Endodermal cell (in vitro differentiated cells): ENCODE data around the gene ELP4. TPM values are rescaled to one million over a fixed set of nuclear protein-coding genes. Genes with fewer than 3 reads are reported as not detected.

Experiments
- DNase-seq: peaks from one replicate; pipeline ENCODE4 v3.0.0-alpha.2; 2017
- H3K27ac ChIP-seq: 2 replicates; pipeline ENCODE4 v1.5.1; 2013; ENCODE audit warnings: mild to moderate bottlenecking, low read depth, low read length, moderate library complexity
- H3K27me3 ChIP-seq: 2 replicates; pipeline ENCODE4 v1.6.1; 2013; ENCODE audit warnings: mild to moderate bottlenecking, low read length, moderate library complexity; ENCODE audit not compliant: insufficient read depth, control insufficient read depth, poor library complexity, severe bottlenecking
- H3K36me3 ChIP-seq: 2 replicates; pipeline ENCODE4 v1.7.0; 2013; ENCODE audit warnings: mild to moderate bottlenecking, low read length, moderate library complexity; ENCODE audit not compliant: control insufficient read depth, insufficient read depth
- H3K4me1 ChIP-seq: one replicate; pipeline ENCODE4 v1.7.0; 2013; ENCODE audit warnings: low read length; ENCODE audit not compliant: control insufficient read depth, insufficient read depth
- H3K4me3 ChIP-seq: 2 replicates; pipeline ENCODE4 v1.5.1; 2013; ENCODE audit warnings: mild to moderate bottlenecking, low read length, moderate library complexity
- H3K9ac ChIP-seq: 2 replicates; pipeline ENCODE4 v1.6.1; 2013; ENCODE audit warnings: mild to moderate bottlenecking, low read length, moderate library complexity; ENCODE audit not compliant: poor library complexity, severe bottlenecking; ENCODE audit errors: extremely low read depth
- H3K9me3 ChIP-seq: 2 replicates; pipeline ENCODE4 v1.6.1; 2013; ENCODE audit warnings: mild to moderate bottlenecking, low read length, moderate library complexity; ENCODE audit not compliant: control insufficient read depth
- H3K27ac Mint-ChIP-seq: 2 replicates; pipeline ENCODE4 v1.8.0; 2020; ENCODE audit warnings: mixed read lengths
- H3K27me3 Mint-ChIP-seq: 2 replicates; pipeline ENCODE4 v1.8.0; 2021; ENCODE audit warnings: mild to moderate bottlenecking, mixed read lengths; ENCODE audit not compliant: insufficient read depth
- H3K36me3 Mint-ChIP-seq: 2 replicates; pipeline ENCODE4 v1.8.0; 2020; ENCODE audit warnings: low read depth, mixed read lengths
- H3K4me1 Mint-ChIP-seq: 2 replicates; pipeline ENCODE4 v1.8.0; 2020; ENCODE audit warnings: mixed read lengths
- H3K4me3 Mint-ChIP-seq: 2 replicates; pipeline ENCODE4 v1.8.0; 2020; ENCODE audit warnings: mild to moderate bottlenecking, moderate library complexity, mixed read lengths
- H3K9me3 Mint-ChIP-seq: 2 replicates; pipeline ENCODE4 v1.8.0; 2020; ENCODE audit warnings: mild to moderate bottlenecking, mixed read lengths
- CTCF ChIP-seq: fragments of 200-600 bp; sonication (generic); conservative IDR thresholded peaks from 2 replicates; pipeline ENCODE4 v1.5.0; 2021; ENCODE audit warnings: antibody characterized with exemption, mild to moderate bottlenecking
- WGBS, 2 experiments: methylation state at CpG; one replicate each; pipeline versions ENCODE4 v1.1.5 to v1.1.7; 2013; ENCODE audit warnings: missing lambda C conversion rate in 2 of 2, mixed read lengths in 1 of 2; ENCODE audit not compliant: insufficient coverage in 1 of 2, insufficient read length in 1 of 2; 5-methylcytosine and 5-hydroxymethylcytosine counted together
- total RNA-seq, 2 donors: library from RNA; stranded (reverse); fragmentation: NEBNext Ultra II Directional in 1 of 2; extraction: Animal tissue kit (Norgen Biotek cat#: 25700) in 1 of 2; gene quantifications; 2 replicates in 1 of 2; 3 replicates in 1 of 2; pipeline ENCODE4 v1.2.1, GENCODE V29; 2021

Gene ELP4
- total RNA-seq, 2 donors from 2014 or later = 19.1 to 25.2 TPM

- H3K27me3 Mint-ChIP-seq = no peaks in the 10 kb centered on the region
- WGBS, 2 experiments = 94% methylated on average over 2 of the region's 2 CpGs; no CpG with 5 or more reads in 1 of the 2 experiments
- H3K9me3 ChIP-seq = no peaks in the 10 kb centered on the region
- no peak overlapping the region for H3K9ac ChIP-seq
- no peaks in the 10 kb centered on the region for H3K9me3 Mint-ChIP-seq
- H3K27ac Mint-ChIP-seq = no peak overlapping the region
- no peak overlapping the region for H3K4me3 Mint-ChIP-seq
- no peaks in the 10 kb centered on the region for H3K4me1 ChIP-seq
- H3K36me3 Mint-ChIP-seq = no peaks in the 10 kb centered on the region
- peaks cover 20% of the 10 kb centered on the region for H3K36me3 ChIP-seq
- H3K4me1 Mint-ChIP-seq = peaks cover 14% of the 10 kb centered on the region
- no peak for DNase-seq
- no peaks in the 10 kb centered on the region for H3K27me3 ChIP-seq
- no peak for TF ChIP-seq CTCF
- H3K4me3 ChIP-seq = no peak overlapping the region
- H3K27ac ChIP-seq = no peak overlapping the region
Observed at GRCh38 chr11:31784611-31785010, 275.0 kb downstream of the ELP4 start.

GRCh38 chr11:31786996-31787685 lies 277.6 kb downstream of the ELP4 start:
- Histone ChIP-seq H3K27me3 (no peaks in the 10 kb centered on the region), H3K4me1 (no peaks in the 10 kb centered on the region), H3K9me3 (no peaks in the 10 kb centered on the region), H3K27ac (peak overlapping the region; percentile 81), H3K36me3 (peaks cover 42% of the 10 kb centered on the region), H3K9ac (no peak overlapping the region), H3K4me3 (no peak overlapping the region)
- peaks cover 6% of the 10 kb centered on the region for H3K4me1 Mint-ChIP-seq
- no peaks in the 10 kb centered on the region for H3K36me3 Mint-ChIP-seq
- 77 to 84% methylated on average over 9 to 15 of the region's 16 CpGs for WGBS, 2 experiments
- TF ChIP-seq CTCF = no peak
- peaks cover 18% of the 10 kb centered on the region for H3K27me3 Mint-ChIP-seq
- H3K27ac Mint-ChIP-seq = no peak overlapping the region
- no peaks in the 10 kb centered on the region for H3K9me3 Mint-ChIP-seq
- no peak overlapping the region for H3K4me3 Mint-ChIP-seq
- no peak for DNase-seq

- 97% methylated on average over 3 of the region's 3 CpGs; no CpG with 5 or more reads in 1 of the 2 experiments for WGBS, 2 experiments
- Histone ChIP-seq H3K4me3 (no peak overlapping the region), H3K27me3 (no peaks in the 10 kb centered on the region), H3K9me3 (no peaks in the 10 kb centered on the region), H3K4me1 (no peaks in the 10 kb centered on the region), H3K36me3 (peaks cover 52% of the 10 kb centered on the region), H3K27ac (peak overlapping the region; percentile 81), H3K9ac (no peak overlapping the region)
- Mint-ChIP-seq H3K4me1 (no peaks in the 10 kb centered on the region), H3K9me3 (no peaks in the 10 kb centered on the region), H3K36me3 (no peaks in the 10 kb centered on the region), H3K27me3 (peaks cover 24% of the 10 kb centered on the region), H3K4me3 (no peak overlapping the region), H3K27ac (no peak overlapping the region)
- DNase-seq = no peak
- no peak for TF ChIP-seq CTCF
Observed at GRCh38 chr11:31788085-31788484, 278.5 kb downstream of the ELP4 start.
